HCT116 (cell line): ENCODE measurements around the gene HVCN1. TPM values are rescaled to one million over a fixed set of nuclear protein-coding genes. Genes with fewer than 3 reads are reported as not detected.
"Not testable (repeated sequence)": the region's sequence is repeated elsewhere in the genome, so short reads cannot be mapped to it uniquely, and the experiment has no call there.

Source experiments
- ATAC-seq: fragments of 200-7000 bp; cut with Tn5 transposase; 2 replicates; pipeline ENCODE4 v1.9.1; 2020; ENCODE audit warnings: mild to moderate bottlenecking, moderate library complexity
- BruUV-seq: library from RNA; stranded (reverse); fragments of 400-500 nt; replicated peaks from 2 replicates; lab custom pipeline; 2021; lab: Mats Ljungman, UMichigan
- CTCF ChIA-PET: fragments of 300-600 bp; sonication (Branson Sonifier 250); formaldehyde crosslinking; loops from one replicate; lab custom pipeline; 2021; ENCODE audit warnings: antibody characterized with exemption; lab: Charles Lee
- POLR2A ChIA-PET: fragments of 300-600, 350-600 bp; sonication (Branson Sonifier 250); formaldehyde crosslinking; loops from one replicate; lab custom pipeline; 2021; ENCODE audit warnings: antibody characterized with exemption; lab: Charles Lee
- RAD21 ChIA-PET, 2 experiments: fragments of 300-600 bp; sonication (Branson Sonifier 250); formaldehyde crosslinking; loops; one replicate each; lab custom pipeline; 2023; ENCODE audit warnings: low total read pairs in 2 of 2; ENCODE audit not compliant: uncharacterized antibody in 2 of 2, unreplicated experiment in 2 of 2, low non-redundant PET in 1 of 2; lab: Charles Lee
- DNase-seq: peaks from one replicate; pipeline ENCODE4 v3.0.0-alpha.2; 2010; ENCODE audit warnings: low read depth, low spot score
- H2AFZ ChIP-seq: fragments of 200-600 bp; shearing (Covaris generic), sonication (generic); 2 replicates; pipeline ENCODE4 v1.6.1; 2017; ENCODE audit warnings: low read depth, mixed run types, mixed read lengths, antibody characterized with exemption, low read length; ENCODE audit not compliant: poor library complexity, severe bottlenecking
- H3K27ac ChIP-seq: 2 replicates; pipeline ENCODE4 v1.5.1; 2012; ENCODE audit warnings: low read depth, low read length
- H3K27me3 ChIP-seq: fragments of 200-600 bp; sonication (generic); 2 replicates; pipeline ENCODE4 v1.6.1; 2016; ENCODE audit warnings: mixed run types, low read length, mixed read lengths; ENCODE audit not compliant: insufficient read depth
- H3K36me3 ChIP-seq, 2 experiments: fragments of 200-500 bp in 1 of 2; fragments of 200-600 bp in 1 of 2; sonication (Bioruptor generic) in 1 of 2; sonication (generic) in 1 of 2; 2 replicates each; pipeline versions ENCODE4 v1.5.1 to v1.6.1; 2014 to 2016; ENCODE audit warnings: low read length in 2 of 2, inconsistent platforms in 1 of 2, mixed read lengths in 1 of 2, mixed run types in 1 of 2; ENCODE audit not compliant: insufficient read depth in 2 of 2, control insufficient read depth in 1 of 2
- H3K4me1 ChIP-seq, 2 experiments: fragments of 200-600 bp in 1 of 2; sonication (generic) in 1 of 2; 2 replicates each; pipeline versions ENCODE4 v1.5.1 to v1.6.1; 2012 to 2017; ENCODE audit warnings: low read length in 2 of 2, inconsistent platforms in 1 of 2, mild to moderate bottlenecking in 1 of 2, mixed read lengths in 1 of 2, mixed run types in 1 of 2, moderate library complexity in 1 of 2; ENCODE audit not compliant: insufficient read depth in 2 of 2, control insufficient read depth in 1 of 2
- H3K4me2 ChIP-seq: fragments of 200-600 bp; sonication (generic); 2 replicates; pipeline ENCODE4 v1.6.1; 2017; ENCODE audit warnings: mixed run types, low read length, mixed read lengths
- H3K4me3 ChIP-seq, 2 experiments: fragments of 200-600 bp in 1 of 2; sonication (generic) in 1 of 2; replicated peaks in 1 of 2; 2 replicates each; pipeline ENCODE4 v1.5.1; 2011 to 2016; ENCODE audit warnings: low read length in 2 of 2, control low read depth in 1 of 2, low read depth in 1 of 2, mild to moderate bottlenecking in 1 of 2, mixed read lengths in 1 of 2, mixed run types in 1 of 2
- H3K79me2 ChIP-seq: fragments of 200-600 bp; sonication (generic); 2 replicates; pipeline ENCODE4 v1.6.1; 2017; ENCODE audit warnings: mild to moderate bottlenecking, mixed run types, low read length, moderate library complexity, mixed read lengths; ENCODE audit not compliant: insufficient read depth
- H3K9ac ChIP-seq: fragments of 200-600 bp; sonication (generic); 2 replicates; pipeline ENCODE4 v1.6.1; 2016; ENCODE audit warnings: low read length, mixed read lengths
- H3K9me2 ChIP-seq: fragments of 200-600 bp; sonication (generic), shearing (Covaris generic); 2 replicates; pipeline ENCODE4 v1.6.1; 2017; ENCODE audit warnings: mixed run types, mild to moderate bottlenecking, moderate library complexity; ENCODE audit not compliant: insufficient read depth
- H3K9me3 ChIP-seq, 2 experiments: fragments of 200-500 bp in 1 of 2; fragments of 200-600 bp in 1 of 2; sonication (Bioruptor generic) in 1 of 2; sonication (generic) in 1 of 2; 2 replicates each; pipeline ENCODE4 v1.6.1; 2014 to 2017; ENCODE audit warnings: low read length in 2 of 2, mixed read lengths in 2 of 2, inconsistent platforms in 1 of 2, low read depth in 1 of 2, mild to moderate bottlenecking in 1 of 2, mixed run types in 1 of 2, moderate library complexity in 1 of 2; ENCODE audit not compliant: control insufficient read depth in 1 of 2, insufficient read depth in 1 of 2
- H4K20me1 ChIP-seq: fragments of 200-600 bp; sonication (generic), shearing (Covaris generic); 2 replicates; pipeline ENCODE4 v1.6.1; 2017; ENCODE audit warnings: mixed run types, mild to moderate bottlenecking, moderate library complexity; ENCODE audit not compliant: insufficient read depth
- CTCF ChIP-seq, 3 experiments: fragments of 200-600 bp in 1 of 3; sonication (generic) in 1 of 3; IDR thresholded peaks in 2 of 3; conservative IDR thresholded peaks in 1 of 3; 2 replicates each; pipeline ENCODE4 v1.5.1; 2012 to 2017; ENCODE audit warnings: low read depth in 2 of 3, low read length in 2 of 3, antibody characterized with exemption in 1 of 3, borderline replicate concordance in 1 of 3, control low read depth in 1 of 3, mild to moderate bottlenecking in 1 of 3, mixed read lengths in 1 of 3, mixed run types in 1 of 3, moderate library complexity in 1 of 3; ENCODE audit not compliant: insufficient read depth in 1 of 3
- intact Hi-C: fragments of 100-400 bp; cut with micrococcal nuclease; formaldehyde crosslinking; loops from 2 replicates; pipeline ENCODE4 v1.10.0; 2022
- total RNA-seq: library from RNA; stranded (reverse); gene quantifications from one replicate; pipeline ENCODE4 v1.2.1, GENCODE V29; 2021; ENCODE audit not compliant: unreplicated experiment

HVCN1 gene
- total RNA-seq, 1 experiment from 2014 or later, result 0.15 TPM

GRCh38 chr12:110654238-110654637 lies 34.7 kb downstream of the HVCN1 start:
- H3K4me1 ChIP-seq, DNase-seq, H3K9me2 ChIP-seq, H3K9me3 ChIP-seq, H2AFZ ChIP-seq, H3K36me3 ChIP-seq, H4K20me1 ChIP-seq, RAD21 ChIA-PET, H3K27me3 ChIP-seq, H3K9ac ChIP-seq, intact Hi-C loops, CTCF ChIA-PET, H3K27ac ChIP-seq, H3K4me2 ChIP-seq, H3K79me2 ChIP-seq, H3K4me3 ChIP-seq, ATAC-seq, BruUV-seq, POLR2A ChIA-PET: not testable (repeated sequence)

- Histone ChIP-seq H3K4me3 (no peak overlapping the region), H3K27ac (no peak overlapping the region), H3K4me2 (no peak overlapping the region), H3K9ac (no peak overlapping the region), H3K9me3 (no peaks in the 10 kb centered on the region), H3K36me3 (no peaks in the 10 kb centered on the region), H3K27me3 (no peaks in the 10 kb centered on the region), H3K9me2 (no peaks in the 10 kb centered on the region), H4K20me1 (no peaks in the 10 kb centered on the region), H3K79me2 (no peaks in the 10 kb centered on the region), H2AFZ (no peak overlapping the region), H3K4me1 (no peaks in the 10 kb centered on the region)
- ATAC-seq (no peak), DNase-seq (no peak)
- ChIA-PET CTCF (no interaction called here), POLR2A (no interaction called here), RAD21 (no interaction called here)
- TF ChIP-seq CTCF (IDR thresholded peaks at IDR 0.05 in 2 of 3, conservative IDR thresholded peaks at IDR 0.05 in 1 of 3; ENCODE audit: borderline replicate concordance in 1 of 3, insufficient read depth in 1 of 3, low read depth in 2 of 3, low read length in 2 of 3), result no peak
- intact Hi-C loops, result no loop called here
- BruUV-seq, result no TSS peak
Measured at GRCh38 chr12:110649341-110649847, 39.5 kb downstream of the HVCN1 start.
